IMR-90 (cell line): ENCODE measurements around the gene PANK4. TPM values are rescaled to one million over a fixed set of nuclear protein-coding genes. Genes with fewer than 3 reads are reported as not detected.

Experiments used
- ATAC-seq: fragments of 200-7000 bp; cut with Tn5 transposase; 2 replicates; pipeline ENCODE4 v1.9.1; 2020; ENCODE audit warnings: low read depth, mild to moderate bottlenecking, moderate library complexity
- BruUV-seq: library from RNA; stranded (reverse); fragments of 400-500 nt; replicated peaks from 2 replicates; lab custom pipeline; 2021; lab: Mats Ljungman, UMichigan
- CTCF ChIA-PET: fragments of 300-600 bp; formaldehyde crosslinking; extraction: SDS; loops from one replicate; lab custom pipeline; 2021; ENCODE audit warnings: antibody characterized with exemption; lab: Yijun Ruan, JAX
- POLR2A ChIA-PET: fragments of 300-600 bp; sonication (Branson Sonifier 250); formaldehyde crosslinking; loops from one replicate; lab custom pipeline; 2022; ENCODE audit warnings: antibody characterized with exemption; ENCODE audit not compliant: unreplicated experiment; lab: Charles Lee
- DNase-seq: peaks from one replicate; pipeline ENCODE4 v3.0.0; 2013
- H2AFZ ChIP-seq: replicated peaks from 2 replicates; pipeline ENCODE3; 2013; ENCODE audit warnings: low read length, mild to moderate bottlenecking; ENCODE audit not compliant: poor library complexity
- H2AK5ac ChIP-seq: 2 replicates; pipeline ENCODE4 v1.6.1; 2013; ENCODE audit warnings: low read depth, low read length, inconsistent platforms
- H2AK9ac ChIP-seq: replicated peaks from 2 replicates; pipeline ENCODE3; 2013; ENCODE audit warnings: mild to moderate bottlenecking, low read depth, low read length, moderate library complexity; ENCODE audit not compliant: poor library complexity
- H2BK120ac ChIP-seq: 2 replicates; pipeline ENCODE4 v1.6.1; 2013; ENCODE audit warnings: low read depth, low read length, inconsistent platforms
- H2BK15ac ChIP-seq: 3 replicates; pipeline ENCODE4 v1.6.1; 2013; ENCODE audit warnings: low read depth, low read length, inconsistent platforms
- H2BK20ac ChIP-seq: 2 replicates; pipeline ENCODE4 v1.6.1; 2013; ENCODE audit warnings: low read depth, mild to moderate bottlenecking, inconsistent platforms, low read length, moderate library complexity
- H2BK5ac ChIP-seq: 2 replicates; pipeline ENCODE4 v1.6.1; 2013; ENCODE audit warnings: mild to moderate bottlenecking, low read depth, low read length, inconsistent platforms; ENCODE audit not compliant: poor library complexity, severe bottlenecking
- H3K14ac ChIP-seq: replicated peaks from 2 replicates; pipeline ENCODE4 v1.6.1; 2013; ENCODE audit warnings: low read depth, low read length, inconsistent platforms
- H3K18ac ChIP-seq: 2 replicates; pipeline ENCODE4 v1.6.1; 2013; ENCODE audit warnings: low read depth, low read length, control low read depth
- H3K23ac ChIP-seq: 2 replicates; pipeline ENCODE4 v1.6.1; 2013; ENCODE audit warnings: low read depth, low read length, inconsistent platforms
- H3K27ac ChIP-seq: 2 replicates; pipeline ENCODE4 v1.5.1; 2013; ENCODE audit warnings: mild to moderate bottlenecking, control low read depth, low read length; ENCODE audit not compliant: insufficient read depth
- H3K27me3 ChIP-seq: 2 replicates; pipeline ENCODE4 v1.6.1; 2013; ENCODE audit warnings: low read length; ENCODE audit not compliant: control insufficient read depth, insufficient read depth
- H3K36me3 ChIP-seq: 2 replicates; pipeline ENCODE4 v1.6.1; 2013; ENCODE audit warnings: low read length, mixed read lengths; ENCODE audit not compliant: control insufficient read depth, insufficient read depth
- H3K4ac ChIP-seq: 2 replicates; pipeline ENCODE4 v1.6.1; 2013; ENCODE audit warnings: low read depth, low read length, inconsistent platforms
- H3K4me1 ChIP-seq: 2 replicates; pipeline ENCODE4 v1.6.1; 2013; ENCODE audit warnings: low read length, mixed read lengths; ENCODE audit not compliant: control insufficient read depth, insufficient read depth
- H3K4me2 ChIP-seq: 2 replicates; pipeline ENCODE4 v1.6.1; 2013; ENCODE audit warnings: low read depth, mild to moderate bottlenecking, control low read depth, low read length, moderate library complexity
- H3K4me3 ChIP-seq: 2 replicates; pipeline ENCODE4 v1.5.1; 2013; ENCODE audit warnings: low read depth, mild to moderate bottlenecking, control low read depth, low read length, moderate library complexity; ENCODE audit not compliant: insufficient read depth
- H3K56ac ChIP-seq: 2 replicates; pipeline ENCODE4 v1.6.1; 2013; ENCODE audit warnings: low read length, inconsistent platforms; ENCODE audit not compliant: insufficient read depth; ENCODE audit errors: extremely low read depth
- H3K79me1 ChIP-seq, 2 experiments: 2 replicates each; pipeline ENCODE4 v1.6.1; 2013; ENCODE audit warnings: low read length in 2 of 2, inconsistent platforms in 1 of 2, low read depth in 1 of 2
- H3K9ac ChIP-seq: 2 replicates; pipeline ENCODE4 v1.6.1; 2013; ENCODE audit warnings: low read depth, low read length, control low read depth
- H3K9me1 ChIP-seq: 2 replicates; pipeline ENCODE4 v1.6.1; 2013; ENCODE audit warnings: low read length, inconsistent platforms; ENCODE audit not compliant: insufficient read depth
- H3K9me3 ChIP-seq: 2 replicates; pipeline ENCODE4 v1.6.1; 2013; ENCODE audit warnings: low read length; ENCODE audit not compliant: control insufficient read depth, insufficient read depth
- H4K20me1 ChIP-seq: 2 replicates; pipeline ENCODE4 v1.6.1; 2013; ENCODE audit warnings: low read length, inconsistent platforms; ENCODE audit not compliant: insufficient read depth
- H4K5ac ChIP-seq: 2 replicates; pipeline ENCODE4 v1.6.1; 2013; ENCODE audit warnings: mild to moderate bottlenecking, low read depth, low read length, control low read depth
- H4K8ac ChIP-seq, 2 experiments: 2 replicates each; pipeline ENCODE4 v1.6.1; 2013; ENCODE audit warnings: low read depth in 2 of 2, low read length in 2 of 2, control low read depth in 1 of 2, inconsistent platforms in 1 of 2
- H4K91ac ChIP-seq: 2 replicates; pipeline ENCODE4 v1.6.1; 2013; ENCODE audit warnings: low read depth, low read length, inconsistent platforms; ENCODE audit not compliant: insufficient read depth
- CEBPB ChIP-seq: IDR thresholded peaks from 2 replicates; pipeline ENCODE4 v1.6.1; 2012; ENCODE audit warnings: low read depth, low read length, improper control_type of control experiment
- CHD1 ChIP-seq: IDR thresholded peaks from 2 replicates; pipeline ENCODE4 v1.6.1; 2012; ENCODE audit warnings: low read depth, low read length, improper control_type of control experiment
- CTCF ChIP-seq: conservative IDR thresholded peaks from 2 replicates; pipeline ENCODE4 v1.5.1; 2012; ENCODE audit warnings: mild to moderate bottlenecking, low read depth, low read length, improper control_type of control experiment
- ELK1 ChIP-seq: fragments of 150-350 bp; IDR thresholded peaks from 2 replicates; pipeline ENCODE4 v1.6.1; 2016; ENCODE audit warnings: low read depth, mild to moderate bottlenecking, low read length, moderate library complexity, borderline replicate concordance
- MAFK ChIP-seq: IDR thresholded peaks from 2 replicates; pipeline ENCODE4 v1.6.1; 2012; ENCODE audit warnings: low read depth, low read length, improper control_type of control experiment
- MAZ ChIP-seq: IDR thresholded peaks from 2 replicates; pipeline ENCODE4 v1.6.1; 2012; ENCODE audit warnings: low read depth, mild to moderate bottlenecking, low read length, improper control_type of control experiment, moderate library complexity, borderline replicate concordance
- MXI1 ChIP-seq: IDR thresholded peaks from 2 replicates; pipeline ENCODE4 v1.6.1; 2012; ENCODE audit warnings: low read depth, mild to moderate bottlenecking, low read length, moderate library complexity, borderline replicate concordance
- POLR2A ChIP-seq: IDR thresholded peaks from 2 replicates; pipeline ENCODE4 v1.6.1; 2012; ENCODE audit warnings: mild to moderate bottlenecking, low read depth, low read length
- RCOR1 ChIP-seq: IDR thresholded peaks from 2 replicates; pipeline ENCODE4 v1.6.1; 2012; ENCODE audit warnings: mild to moderate bottlenecking, low read length, improper control_type of control experiment; ENCODE audit not compliant: insufficient replicate concordance
- RFX5 ChIP-seq: IDR thresholded peaks from 2 replicates; pipeline ENCODE4 v1.8.0; 2012; ENCODE audit warnings: low read depth, mild to moderate bottlenecking, low read length, moderate library complexity
- SMC3 ChIP-seq: fragments of 150-350 bp; IDR thresholded peaks from 2 replicates; pipeline ENCODE4 v1.6.1; 2016; ENCODE audit warnings: low read depth, mild to moderate bottlenecking, antibody characterized with exemption, low read length, moderate library complexity
- USF2 ChIP-seq: fragments of 150-350 bp; IDR thresholded peaks from 2 replicates; pipeline ENCODE4 v1.6.1; 2017; ENCODE audit warnings: mild to moderate bottlenecking, antibody characterized with exemption, low read length, low read depth
- WGBS, 2 experiments: methylation state at CpG; one replicate each; pipeline versions ENCODE4 v1.1.5 to v1.1.7; 2013; ENCODE audit warnings: missing lambda C conversion rate in 2 of 2; ENCODE audit not compliant: insufficient read length in 1 of 2; ENCODE audit errors: extremely low coverage in 2 of 2; 5-methylcytosine and 5-hydroxymethylcytosine counted together
- dilution Hi-C: fragments of 300-500 bp; cut with HindIII; formaldehyde crosslinking; loops from one replicate; pipeline ENCODE4 v1.14.3; 2018; ENCODE audit warnings: low sequenced_read_pairs; ENCODE audit not compliant: unreplicated experiment
- in situ Hi-C: fragments of 300-500 bp; cut with MboI; formaldehyde crosslinking; loops from 3 replicates; pipeline ENCODE4 v1.14.3; 2019; ENCODE audit warnings: low sequenced_read_pairs, inconsistent platforms, mixed read lengths
- intact Hi-C: fragments of 100-400 bp; cut with micrococcal nuclease; formaldehyde crosslinking; loops from 2 replicates; pipeline ENCODE4 v1.10.0; 2022
- polyA plus RNA-seq, 3 experiments: library from polyadenylated mRNA; depleted of rRNA; stranded (reverse); fragments of >200 nt; gene quantifications; 2 replicates each; pipeline ENCODE4 v1.2.3, GENCODE V29; 2012; ENCODE audit warnings: low replicate concordance in 1 of 3
- total RNA-seq: library from RNA; depleted of rRNA; stranded (reverse); fragments of >200 nt; gene quantifications from 2 replicates; pipeline ENCODE4 v1.2.3, GENCODE V29; 2012

The PANK4 gene
- total and polyA plus RNA-seq, 2 of the 4 experiments (the other 2 are of a cell fraction) = 14.0 to 18.5 TPM

GRCh38 chr1:2492091-2492490 is 34.3 kb downstream of the PANK4 start:
- Histone ChIP-seq H3K79me1 (no peaks in the 10 kb centered on the region), H3K14ac (no peak overlapping the region), H3K9me3 (peaks cover 11% of the 10 kb centered on the region), H3K9ac (no peak overlapping the region), H2BK5ac (no peak overlapping the region), H3K18ac (no peak overlapping the region), H2BK120ac (no peak overlapping the region), H2AFZ (no peak overlapping the region), H2AK9ac (no peak overlapping the region), H4K5ac (no peak overlapping the region), H3K4me1 (no peaks in the 10 kb centered on the region), H4K91ac (no peak overlapping the region), H2BK15ac (no peak overlapping the region), H3K4me2 (no peak overlapping the region), H2AK5ac (no peak overlapping the region), H3K23ac (no peak overlapping the region), H3K9me1 (no peaks in the 10 kb centered on the region), H3K4ac (no peak overlapping the region), H3K27ac (no peak overlapping the region), H3K4me3 (no peak overlapping the region), H3K27me3 (peaks cover 17% of the 10 kb centered on the region; the same call in 1 of the 2 replicates), H3K56ac (no peak overlapping the region), H4K20me1 (no peaks in the 10 kb centered on the region; the same call in 1 of the 2 replicates), H4K8ac (no peak overlapping the region), H3K36me3 (no peaks in the 10 kb centered on the region), H2BK20ac (no peak overlapping the region)
- BruUV-seq = no TSS peak
- WGBS, 2 experiments = 72% methylated on average over 6 of the region's 13 CpGs; no CpG with 5 or more reads in 1 of the 2 experiments
- POLR2A ChIA-PET = no interaction called here
- dilution Hi-C loops (no loop called here), intact Hi-C loops (no loop called here), in situ Hi-C loops (no loop called here)
- ATAC-seq (no peak), DNase-seq (no peak)
- TF ChIP-seq MAZ (no peak), SMC3 (no peak), RFX5 (no peak), ELK1 (no peak), CTCF (no peak), CHD1 (no peak), CEBPB (no peak), MXI1 (no peak), USF2 (no peak), MAFK (no peak), POLR2A (no peak), RCOR1 (no peak)
- CTCF ChIA-PET = no interaction called here
